ENCODE data around the gene CTTNBP2.

Gene CTTNBP2

DNA sequence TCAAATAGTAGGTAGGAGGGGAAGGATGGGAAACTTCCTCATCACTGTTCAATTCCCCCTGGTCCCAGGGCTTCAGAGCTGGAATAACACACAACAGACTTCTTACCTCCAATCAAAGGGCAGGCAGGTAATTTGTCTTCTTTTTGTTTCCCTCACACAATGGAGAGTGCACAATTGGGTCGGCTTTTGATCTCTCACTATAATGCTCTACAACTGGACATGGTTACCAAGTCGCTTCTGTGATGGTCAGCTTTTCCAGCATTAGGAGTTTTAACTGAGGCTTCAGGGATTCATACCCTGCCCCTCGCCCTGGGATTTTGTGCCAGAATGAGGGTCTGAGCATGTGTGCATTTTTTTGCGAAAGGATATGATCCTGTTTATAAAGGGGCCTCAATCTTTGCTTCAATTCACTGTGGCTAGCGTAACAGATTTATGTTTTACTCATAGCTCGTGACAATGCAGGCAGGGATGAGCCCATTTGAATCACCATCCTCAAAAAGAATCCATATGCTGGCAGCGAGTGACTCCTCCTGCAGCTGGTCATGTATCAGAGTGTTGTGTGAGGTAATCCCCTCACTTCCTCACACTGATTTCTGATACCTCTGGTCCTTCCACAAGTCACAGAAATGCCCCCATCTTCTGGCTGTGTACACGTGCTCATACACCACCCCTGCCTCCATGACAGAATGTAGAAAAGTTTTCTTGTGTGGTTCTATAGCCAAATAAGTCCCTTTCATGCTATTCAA lies 189.6 kb downstream of the CTTNBP2 start:
- DNase-seq = no peak

DNA sequence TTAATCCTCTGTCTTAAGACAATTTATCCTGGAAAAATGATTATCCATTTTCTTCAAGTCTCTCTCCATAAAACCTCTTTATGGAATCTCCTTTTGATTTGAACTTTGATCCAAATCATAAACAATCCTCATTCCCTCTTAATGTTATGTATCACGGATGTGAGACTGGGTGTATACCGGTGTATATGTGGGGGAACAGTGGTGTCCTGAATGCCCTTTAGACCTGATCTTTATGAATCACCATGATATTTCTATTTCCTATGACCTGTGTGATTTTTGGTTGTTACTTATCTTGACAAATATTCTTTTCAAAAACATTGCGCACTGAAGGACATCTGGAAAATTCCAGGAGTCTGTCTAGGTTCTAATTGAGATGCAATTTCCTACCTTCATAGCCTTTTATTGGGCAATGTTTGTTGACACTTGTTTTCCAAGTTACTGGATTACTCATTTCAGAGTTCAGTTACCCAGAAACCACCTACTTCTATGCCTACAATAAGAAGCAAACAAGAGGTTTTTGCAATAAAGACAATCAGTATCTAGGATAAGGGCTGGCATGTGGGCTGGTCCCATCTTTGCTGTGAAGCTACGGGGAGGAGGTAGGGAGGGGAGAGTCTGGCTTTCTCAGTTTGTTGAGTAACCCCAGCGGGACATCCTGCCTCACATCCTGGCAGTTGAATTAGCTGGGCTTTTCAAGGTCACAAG lies 190.4 kb downstream of the CTTNBP2 start:
- DNase-seq = no peak

DNA sequence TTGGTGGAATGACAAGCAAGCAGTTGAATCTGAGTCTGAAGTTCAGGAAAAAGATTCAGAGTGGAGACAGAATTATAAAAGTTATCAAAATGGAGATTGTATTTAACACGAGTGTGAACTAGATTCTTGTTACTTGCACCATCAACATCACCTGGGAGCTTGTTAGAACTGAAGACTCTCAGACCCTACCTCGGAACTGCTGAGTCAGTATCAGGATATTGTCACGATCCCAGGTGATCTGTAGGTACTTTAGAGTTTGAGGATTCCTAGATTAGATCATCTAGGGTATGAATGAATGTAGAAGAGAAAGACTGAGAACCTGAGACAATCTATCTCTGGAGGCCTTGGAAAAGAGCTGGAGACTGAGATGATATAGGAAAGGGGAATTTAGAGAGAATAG lies 194.1 kb downstream of the CTTNBP2 start:
- no peak for DNase-seq

DNA sequence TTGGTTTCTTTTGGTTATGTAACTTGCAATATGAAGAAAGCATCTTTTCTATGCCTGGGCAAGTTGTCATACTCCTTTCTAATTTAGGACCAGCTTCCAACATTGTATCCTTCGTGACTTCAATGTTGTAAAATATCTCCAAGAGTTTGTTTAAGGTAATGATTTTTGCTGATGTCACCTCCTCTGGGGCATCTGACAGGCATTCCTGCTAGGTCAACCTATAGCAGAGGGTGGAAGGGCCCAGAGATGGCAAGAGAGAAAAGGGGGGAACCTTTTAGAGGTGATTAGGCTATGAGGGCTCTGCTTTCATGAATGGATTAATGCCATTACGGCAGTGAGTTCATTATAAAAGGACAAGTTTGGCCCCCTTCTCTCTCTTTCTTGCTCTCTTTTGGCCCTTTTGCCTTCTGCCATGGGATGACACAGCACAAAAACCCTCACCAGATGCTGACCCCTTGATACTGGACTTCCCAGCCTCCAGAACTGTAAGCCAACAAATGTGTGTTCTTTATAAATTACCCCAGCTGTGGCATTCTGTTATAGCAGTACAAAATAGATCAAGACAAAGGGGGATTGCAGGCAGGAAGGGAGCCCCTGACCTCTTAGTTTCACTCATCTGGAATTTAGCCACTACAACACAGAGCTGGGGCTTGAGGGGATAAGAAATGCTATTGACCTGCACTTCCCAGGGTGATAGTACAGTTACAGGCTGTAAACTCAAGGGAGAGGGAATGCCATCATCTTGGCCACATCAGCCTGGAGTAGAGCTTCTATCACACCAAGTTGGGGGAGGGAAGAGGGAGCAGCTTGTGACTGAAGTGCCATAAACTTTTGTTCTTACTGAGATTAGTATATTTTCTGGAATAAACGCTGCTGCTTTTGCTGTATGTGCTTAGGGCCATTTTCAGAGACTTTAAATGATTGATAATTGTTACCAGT lies 197.5 kb downstream of the CTTNBP2 start:
- DNase-seq = no peak

DNA sequence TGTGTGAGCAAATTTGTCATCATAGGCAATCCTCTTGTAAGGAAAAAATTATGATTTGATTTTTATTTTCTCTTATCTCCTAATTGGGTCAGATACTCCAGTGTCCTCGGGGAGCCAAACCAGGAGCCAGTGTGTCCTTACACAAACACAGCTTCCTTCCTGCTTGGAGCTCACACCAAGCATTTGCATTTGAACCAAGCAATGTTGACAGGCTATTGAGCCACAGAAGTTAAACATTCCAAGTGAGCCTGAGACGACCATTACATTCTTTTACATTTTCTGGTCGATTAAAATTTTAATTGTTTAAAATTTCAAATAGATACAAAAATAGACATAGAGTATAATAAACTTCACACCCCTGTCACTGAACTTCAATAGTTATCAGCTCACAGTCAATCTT lies 198.6 kb downstream of the CTTNBP2 start:
- DNase-seq = no peak

DNA sequence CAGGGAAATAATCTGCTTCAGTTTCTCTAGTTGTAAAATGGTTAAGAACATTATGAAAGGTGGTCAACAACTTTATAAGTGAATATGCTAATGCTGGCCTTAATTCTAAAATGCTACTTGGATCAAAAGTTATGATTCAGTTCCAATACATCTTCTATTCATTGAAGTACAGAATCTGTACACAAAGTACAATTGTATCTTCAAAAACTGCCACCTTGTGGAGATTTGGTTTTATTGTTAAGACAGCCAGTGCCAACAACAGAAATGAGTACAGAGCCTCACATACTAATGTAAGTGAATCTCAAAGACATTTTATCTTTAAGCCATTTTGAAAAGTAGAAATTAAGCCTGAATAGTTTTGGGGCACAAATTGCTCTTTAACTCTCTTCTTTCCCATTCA lies 199.4 kb downstream of the CTTNBP2 start:
- peak; percentile 10 for DNase-seq

DNA sequence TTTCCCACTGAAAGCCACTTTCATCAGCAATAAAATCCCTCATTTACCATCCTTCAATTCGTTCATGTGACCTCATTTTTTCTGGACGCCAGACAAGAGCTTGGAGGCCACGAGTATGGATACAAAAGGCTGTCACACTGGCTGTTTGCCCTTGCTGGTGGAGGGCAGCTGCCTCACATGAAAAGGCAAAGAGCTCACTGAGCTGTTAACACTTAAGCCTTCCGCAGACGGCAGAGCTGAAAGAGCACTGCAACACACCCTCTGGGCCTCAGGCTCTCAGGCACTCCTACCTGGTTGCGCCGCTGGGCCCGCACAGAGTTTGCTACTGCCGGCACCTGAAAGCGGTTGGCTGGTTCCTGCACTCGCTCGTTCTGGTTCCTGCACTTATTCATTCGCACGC lies 199.9 kb downstream of the CTTNBP2 start:
- DNase-seq = no peak

DNA sequence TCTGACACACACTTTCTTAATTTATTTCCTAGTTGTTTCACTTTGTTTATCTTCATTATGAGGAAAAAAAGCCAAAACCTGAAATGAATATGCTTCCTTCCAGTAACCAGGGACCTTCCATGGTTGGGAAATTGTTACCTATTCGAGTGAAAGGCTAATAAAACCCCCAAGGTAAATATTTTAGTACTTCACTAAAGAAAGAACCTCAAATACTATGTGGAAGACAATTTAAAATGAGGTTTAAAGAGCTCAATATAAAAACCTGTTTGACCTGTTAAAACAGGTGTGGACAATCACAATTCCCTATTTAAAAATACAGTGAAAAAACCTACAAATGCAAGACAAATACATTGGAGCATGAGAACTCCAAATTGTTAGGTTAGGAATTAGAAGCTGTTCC lies 200.8 kb downstream of the CTTNBP2 start:
- DNase-seq = no peak

DNA sequence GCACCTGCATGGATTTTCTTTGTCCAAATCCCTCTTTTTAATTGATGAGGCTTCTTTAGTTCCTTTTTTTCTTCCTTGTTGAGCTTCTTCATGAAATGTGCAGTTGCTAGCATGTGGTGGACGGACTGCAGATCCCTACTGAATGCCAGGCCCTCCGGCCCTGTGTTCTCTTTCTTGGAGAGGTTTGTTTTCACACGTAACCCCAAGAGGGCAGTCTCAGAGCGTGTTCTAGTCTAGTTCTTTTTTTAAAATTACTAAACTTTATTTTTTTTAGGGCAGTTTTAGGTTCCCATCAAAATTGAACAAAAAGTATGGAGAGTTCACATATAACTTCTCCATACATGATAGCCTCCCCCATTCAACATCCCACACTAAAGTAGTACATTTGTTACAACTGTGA lies 203.4 kb downstream of the CTTNBP2 start:
- DNase-seq = no peak

DNA sequence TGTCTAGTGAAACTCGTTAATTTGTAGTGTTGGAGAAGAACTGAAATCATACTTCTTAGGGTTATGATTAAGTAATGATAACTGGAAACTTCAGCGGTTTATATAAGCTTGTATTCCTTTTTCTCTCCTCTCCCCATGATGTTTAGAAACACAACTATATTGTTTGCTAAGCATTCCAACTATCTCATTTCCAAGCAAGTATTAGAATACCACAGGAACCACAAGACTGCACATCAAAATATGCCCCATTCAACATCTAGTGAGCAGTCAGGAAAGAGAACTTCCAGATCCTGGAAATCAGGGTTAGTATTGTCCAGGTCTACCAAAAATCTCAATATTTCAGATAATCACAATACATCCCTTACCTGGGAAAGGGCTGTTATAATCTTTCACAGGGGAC lies 205.8 kb downstream of the CTTNBP2 start:
- no peak for DNase-seq

DNA sequence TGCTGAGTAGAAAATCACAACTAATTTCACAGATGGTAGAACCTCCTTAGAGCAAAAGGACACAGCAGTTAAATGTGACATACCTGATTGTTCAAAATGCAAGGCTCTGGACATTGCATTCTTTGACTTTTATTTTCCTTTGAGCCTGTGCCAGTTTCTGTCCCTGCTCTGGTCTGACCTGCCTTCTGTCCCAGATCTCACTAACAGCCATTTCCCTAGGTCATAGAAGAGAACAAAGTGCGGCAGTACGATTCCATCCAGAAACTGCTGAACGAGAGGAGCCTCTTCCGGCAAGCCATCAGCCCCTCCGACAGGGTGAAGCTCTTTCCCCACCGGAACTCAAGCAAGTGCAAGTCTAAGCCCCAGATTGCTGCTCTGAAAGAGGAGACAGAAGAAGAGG lies 206.6 kb downstream of the CTTNBP2 start:
- DNase-seq = no peak

DNA sequence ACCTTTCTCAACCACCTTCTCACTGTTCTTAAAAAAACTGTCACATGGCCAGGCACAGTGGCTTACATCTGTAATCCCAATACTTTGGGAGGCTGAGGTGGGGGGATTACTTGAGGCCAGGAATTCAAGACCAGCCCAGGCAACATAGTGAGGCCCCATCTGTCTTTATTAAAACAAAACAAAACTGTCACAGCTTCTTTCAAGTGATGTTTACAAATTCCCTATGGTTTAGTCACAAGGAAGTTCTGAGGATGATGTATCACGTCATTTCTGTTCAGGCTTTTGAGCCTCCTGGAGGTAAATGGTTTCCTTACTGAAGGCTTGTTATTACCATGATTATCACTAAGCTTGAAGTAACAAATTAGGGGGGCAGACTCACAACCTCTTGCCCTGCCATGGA lies 207.2 kb downstream of the CTTNBP2 start:
- no peak for DNase-seq

DNA sequence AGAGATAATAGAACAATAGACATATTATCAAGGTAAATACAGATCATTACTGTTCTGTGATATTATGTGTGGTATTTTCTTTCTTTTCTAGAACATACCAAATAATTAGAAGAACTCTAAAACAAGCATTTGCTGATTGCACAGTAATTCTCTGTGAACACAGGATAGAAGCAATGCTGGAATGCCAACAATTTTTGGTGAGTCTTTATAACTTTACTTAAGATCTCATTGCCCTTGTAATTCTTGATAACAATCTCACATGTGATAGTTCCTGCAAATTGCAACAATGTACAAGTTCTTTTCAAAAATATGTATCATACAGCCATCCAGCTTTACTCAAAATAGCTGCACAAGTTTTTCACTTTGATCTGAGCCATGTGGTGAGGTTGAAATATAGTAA lies 207.9 kb downstream of the CTTNBP2 start:
- DNase-seq = no peak

DNA sequence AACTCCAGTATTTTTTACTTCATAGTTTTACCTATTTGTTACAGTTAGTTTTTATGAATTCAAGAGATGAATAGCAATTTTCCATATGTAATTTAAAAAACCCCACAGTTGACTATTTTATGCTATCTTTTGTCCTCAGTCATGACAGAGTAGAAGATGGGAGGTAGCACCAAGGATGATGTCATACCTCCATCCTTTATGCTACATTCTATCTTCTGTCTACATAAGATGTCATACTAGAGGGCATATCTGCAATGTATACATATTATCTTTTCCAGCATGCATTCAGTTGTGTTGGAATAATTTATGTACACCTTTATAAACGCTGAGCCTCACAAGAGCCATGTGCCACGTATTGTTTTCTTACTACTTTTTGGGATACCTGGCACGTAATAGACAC lies 209.2 kb downstream of the CTTNBP2 start:
- DNase-seq = no peak

DNA sequence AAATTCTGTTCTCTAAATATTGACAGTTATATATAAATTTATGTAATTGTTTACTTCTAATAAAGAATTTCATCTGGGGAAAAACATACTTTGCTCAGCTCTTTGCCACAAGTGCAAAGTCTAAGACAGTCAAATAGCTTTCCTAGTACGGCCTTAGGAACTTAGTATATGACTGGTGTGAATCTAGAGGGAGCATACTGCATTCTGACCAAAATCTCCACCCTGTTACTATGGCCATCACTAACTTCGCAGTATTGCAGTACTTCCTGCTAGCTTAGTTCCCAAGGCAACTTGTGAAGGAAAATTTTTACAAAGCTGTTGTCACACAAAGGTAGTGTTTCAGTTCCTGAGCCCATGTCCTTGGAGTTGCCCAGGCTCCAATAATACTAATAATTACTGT lies 211.9 kb downstream of the CTTNBP2 start:
- no peak for DNase-seq
